Left forelimb (tissue), 1 donor: Measurements from ENCODE around the gene DISP2.

Experiments
- DNase-seq: peaks from one replicate; pipeline ENCODE4 v3.0.0-alpha.2; 2018; ENCODE audit warnings: low spot score

DISP2 gene

GRCh38 chr15:40357723-40358470 is at the start of gene DISP2:
Gene DISP2, plus strand, starts transcription at chr15:40358219. Its CDS starts 103 bp downstream, at chr15:40358322.
- DNase-seq = peak; percentile 97

DNA sequence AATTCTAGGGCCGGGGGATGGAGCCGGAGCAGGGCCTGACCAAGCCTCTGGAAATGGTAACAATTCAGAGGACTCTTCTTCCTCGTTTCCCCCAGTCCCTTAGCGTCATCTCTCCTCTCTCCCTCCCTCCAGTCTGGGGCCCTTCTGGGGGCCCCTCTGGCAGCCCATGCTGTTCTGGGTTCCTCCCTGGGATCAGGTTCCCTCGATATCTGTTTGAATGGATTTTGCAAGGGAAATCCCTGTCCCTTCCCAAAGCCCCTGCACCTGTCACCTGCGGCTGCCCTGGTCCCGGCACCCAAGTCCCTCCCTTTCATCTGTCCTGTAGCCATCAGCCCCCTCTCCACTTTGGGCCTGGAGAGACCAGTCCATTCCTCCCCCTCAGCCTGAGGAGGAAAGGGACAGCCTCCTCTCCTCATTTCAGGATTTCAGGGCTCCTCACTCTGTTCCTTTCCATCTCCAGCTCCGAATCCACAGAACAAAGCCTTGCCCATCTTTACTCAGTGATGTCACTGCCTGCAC is 48.6 kb upstream of the DISP2 start:
- DNase-seq = no peak

DNA sequence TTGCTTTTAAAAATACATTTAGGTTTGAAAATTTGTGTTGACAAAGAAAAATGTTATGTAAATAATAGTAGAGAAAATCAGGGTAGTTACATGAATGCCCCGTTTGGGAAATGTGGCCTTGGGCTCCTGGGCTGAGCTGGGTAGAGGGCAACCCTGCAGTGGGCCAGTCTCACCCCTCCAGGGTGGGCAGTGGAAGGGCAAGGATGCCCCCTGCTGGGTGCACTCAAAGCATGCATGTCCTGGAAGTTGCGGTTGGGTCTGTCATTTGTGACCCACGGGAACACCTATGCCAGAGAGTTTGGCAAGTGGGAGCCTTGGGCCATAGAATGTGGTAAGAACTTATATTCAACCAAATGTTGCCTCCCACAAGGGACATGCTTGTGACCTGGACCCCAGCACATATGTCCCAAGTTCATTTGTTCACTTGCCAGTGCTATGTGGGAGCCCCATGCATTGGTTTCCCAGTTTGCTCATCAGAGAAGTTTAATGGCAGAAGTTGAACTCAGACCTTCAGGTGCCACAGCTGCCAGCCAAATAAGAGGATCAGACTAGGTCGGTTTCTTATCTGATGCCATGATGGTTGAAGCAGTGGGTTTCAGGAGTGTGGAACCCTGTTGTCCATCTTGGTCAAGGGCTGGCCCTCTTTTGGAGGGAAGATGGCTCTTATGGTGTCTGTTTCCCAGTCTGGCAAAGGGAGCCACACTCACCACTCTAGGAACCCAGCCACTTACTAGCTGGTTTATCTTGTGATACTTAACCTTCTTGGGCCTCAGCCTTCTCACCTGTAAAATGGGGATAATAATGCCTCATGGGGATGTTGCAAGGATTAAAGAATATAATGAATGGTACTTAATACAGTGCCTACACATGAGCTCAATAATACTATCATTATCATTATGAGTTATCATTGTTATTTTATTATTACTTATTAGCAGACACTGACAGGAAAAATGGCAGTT is 47.7 kb upstream of the DISP2 start:
- no peak for DNase-seq

DNA sequence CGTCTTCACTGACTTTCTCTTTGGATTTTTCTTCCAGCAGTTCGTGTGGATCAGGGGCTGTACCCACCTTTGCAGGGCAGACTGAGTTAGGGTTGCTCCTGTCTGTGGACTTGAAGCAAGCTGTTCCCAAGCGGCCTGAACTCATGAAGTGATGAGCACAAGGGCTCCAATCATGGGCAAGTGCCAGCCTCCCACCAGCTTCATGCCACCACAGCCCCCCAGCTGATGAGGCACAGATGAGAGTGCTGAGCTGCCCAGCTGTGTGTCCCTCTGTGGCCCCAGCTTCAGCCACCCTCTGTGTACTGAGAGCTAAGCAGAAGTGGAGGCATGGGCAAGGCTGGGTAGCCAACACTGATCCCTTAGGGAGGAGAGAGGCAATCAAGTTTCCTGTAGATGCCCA is 47.0 kb upstream of the DISP2 start:
- DNase-seq = no peak

- DNase-seq = no peak
Observed at GRCh38 chr15:40312370-40313158, 45.5 kb upstream of the DISP2 start.

DNA sequence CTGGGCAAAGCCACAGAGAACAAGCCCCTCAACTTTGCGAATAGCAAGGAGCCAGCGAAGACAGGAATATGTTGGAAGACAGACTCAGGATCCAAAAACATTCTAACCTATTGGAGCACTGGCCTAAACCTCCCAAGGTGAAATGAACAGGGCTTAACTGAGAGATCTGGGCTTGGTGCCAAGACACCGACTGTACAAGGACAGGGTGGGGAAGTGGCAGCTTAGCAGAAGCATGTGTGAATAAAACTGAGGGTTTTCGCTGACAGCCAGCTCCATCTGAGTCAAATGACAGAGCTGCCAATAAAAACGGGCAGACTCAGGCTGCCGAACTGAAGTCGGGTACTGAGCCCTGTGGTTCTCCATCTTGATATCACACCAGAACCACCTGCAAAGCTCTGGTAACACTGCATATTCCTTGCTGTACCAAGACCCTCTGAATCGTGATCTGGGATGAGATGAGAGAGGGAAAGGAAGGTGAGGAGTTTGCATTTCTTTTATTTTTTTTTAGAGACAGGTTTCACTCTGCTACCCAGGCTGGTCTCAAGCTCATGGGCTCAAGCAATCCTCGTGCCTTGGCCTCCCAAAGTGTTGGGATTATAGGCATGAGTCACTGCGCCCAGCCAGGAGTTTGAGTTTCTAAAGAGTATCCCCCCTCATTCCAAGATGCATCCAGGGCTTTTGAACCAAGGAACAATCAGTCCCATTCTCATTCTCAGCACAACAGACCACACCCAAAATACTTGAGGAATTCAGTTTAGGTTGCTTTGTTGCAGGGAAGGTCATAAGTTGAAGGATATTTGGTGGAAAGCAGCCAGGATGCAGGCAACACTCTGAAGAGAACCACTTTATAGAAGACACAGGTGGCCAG is 44.3 kb upstream of the DISP2 start:
- DNase-seq = no peak

- DNase-seq = no peak
Observed at GRCh38 chr15:40314723-40315276, 43.2 kb upstream of the DISP2 start.

DNA sequence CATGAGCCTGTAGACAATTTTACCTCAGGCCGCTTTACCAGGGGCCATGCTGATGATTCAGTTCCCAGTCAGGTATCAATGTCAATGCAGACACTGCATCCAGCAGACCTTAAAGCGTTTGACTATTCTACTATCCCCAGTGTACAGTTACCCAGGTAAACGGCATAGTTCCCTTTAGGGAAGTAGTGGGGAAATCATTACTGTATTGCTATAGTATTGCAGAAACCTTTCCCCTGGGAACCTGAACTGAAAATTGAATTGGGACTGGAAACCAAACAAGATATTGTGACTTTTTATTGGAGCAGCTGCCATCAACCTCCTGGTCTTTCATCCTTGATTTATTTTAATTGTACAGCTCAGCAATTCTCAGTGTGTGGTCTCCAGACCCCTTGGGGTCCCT is 41.1 kb upstream of the DISP2 start:
- no peak for DNase-seq

DNA sequence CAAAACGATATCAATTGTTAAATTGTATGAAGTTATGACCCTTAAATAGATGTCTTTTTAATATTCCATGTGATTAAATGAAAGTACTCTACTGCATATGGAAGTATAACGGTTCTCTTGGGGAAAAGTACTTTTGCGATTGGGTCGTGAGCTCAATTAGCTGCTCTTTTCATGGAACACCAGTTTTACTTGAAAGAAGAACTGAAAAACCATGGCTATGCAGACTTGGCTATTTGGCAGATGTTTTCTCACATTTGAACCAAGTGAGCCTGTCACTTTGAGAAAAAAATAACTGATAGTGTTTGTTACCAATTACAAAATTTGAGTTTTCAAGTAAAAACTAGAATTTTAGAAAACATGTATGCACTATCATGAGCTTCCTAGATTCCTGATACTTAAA is 40.4 kb upstream of the DISP2 start:
- DNase-seq = no peak

GRCh38 chr15:40320409-40320808 is 37.6 kb upstream of the DISP2 start:
- no peak for DNase-seq

GRCh38 chr15:40320931-40321371 is 37.1 kb upstream of the DISP2 start:
- no peak for DNase-seq

DNA sequence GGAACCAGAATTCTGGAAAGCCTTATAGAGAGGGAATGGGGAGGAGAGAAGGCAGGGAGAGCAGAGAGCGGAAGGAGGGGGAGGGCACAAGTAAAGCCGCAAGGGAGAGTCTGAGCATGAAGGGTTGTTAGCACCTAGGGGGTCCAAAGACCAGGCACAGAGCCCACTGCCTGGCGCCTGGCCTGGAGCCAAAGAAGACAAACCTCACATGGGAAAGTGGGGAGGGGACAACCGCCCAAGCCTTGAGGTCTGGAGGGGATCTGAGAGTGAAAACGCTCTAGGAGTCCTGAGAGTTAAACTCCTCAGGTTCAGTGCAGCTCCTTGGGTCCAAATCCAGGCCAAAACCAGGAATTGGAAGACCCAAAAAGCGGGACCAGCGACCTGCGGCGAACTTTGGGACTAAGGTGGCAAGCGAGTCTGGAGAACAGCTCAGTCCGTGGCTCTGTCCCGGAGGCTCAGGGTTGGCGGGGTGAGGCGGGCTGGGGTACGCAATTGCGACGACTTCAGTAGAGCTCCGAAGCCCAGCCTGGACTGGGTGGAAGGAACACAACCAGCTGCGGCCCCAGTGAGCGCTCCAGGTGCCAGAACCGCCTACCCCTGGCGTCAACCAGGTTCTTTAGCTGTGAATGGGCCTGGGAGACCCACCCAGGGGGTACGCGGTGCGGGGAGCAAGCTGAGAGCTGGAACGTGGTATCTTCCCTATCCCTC is 35.3 kb upstream of the DISP2 start:
- DNase-seq = no peak

- DNase-seq = peak; percentile 93
Observed at GRCh38 chr15:40323239-40323952, 34.6 kb upstream of the DISP2 start, which contains the start of gene INAFM2. Gene INAFM2, plus strand, starts transcription at chr15:40323692. Its CDS starts 364 bp downstream, at chr15:40324056.

DNA sequence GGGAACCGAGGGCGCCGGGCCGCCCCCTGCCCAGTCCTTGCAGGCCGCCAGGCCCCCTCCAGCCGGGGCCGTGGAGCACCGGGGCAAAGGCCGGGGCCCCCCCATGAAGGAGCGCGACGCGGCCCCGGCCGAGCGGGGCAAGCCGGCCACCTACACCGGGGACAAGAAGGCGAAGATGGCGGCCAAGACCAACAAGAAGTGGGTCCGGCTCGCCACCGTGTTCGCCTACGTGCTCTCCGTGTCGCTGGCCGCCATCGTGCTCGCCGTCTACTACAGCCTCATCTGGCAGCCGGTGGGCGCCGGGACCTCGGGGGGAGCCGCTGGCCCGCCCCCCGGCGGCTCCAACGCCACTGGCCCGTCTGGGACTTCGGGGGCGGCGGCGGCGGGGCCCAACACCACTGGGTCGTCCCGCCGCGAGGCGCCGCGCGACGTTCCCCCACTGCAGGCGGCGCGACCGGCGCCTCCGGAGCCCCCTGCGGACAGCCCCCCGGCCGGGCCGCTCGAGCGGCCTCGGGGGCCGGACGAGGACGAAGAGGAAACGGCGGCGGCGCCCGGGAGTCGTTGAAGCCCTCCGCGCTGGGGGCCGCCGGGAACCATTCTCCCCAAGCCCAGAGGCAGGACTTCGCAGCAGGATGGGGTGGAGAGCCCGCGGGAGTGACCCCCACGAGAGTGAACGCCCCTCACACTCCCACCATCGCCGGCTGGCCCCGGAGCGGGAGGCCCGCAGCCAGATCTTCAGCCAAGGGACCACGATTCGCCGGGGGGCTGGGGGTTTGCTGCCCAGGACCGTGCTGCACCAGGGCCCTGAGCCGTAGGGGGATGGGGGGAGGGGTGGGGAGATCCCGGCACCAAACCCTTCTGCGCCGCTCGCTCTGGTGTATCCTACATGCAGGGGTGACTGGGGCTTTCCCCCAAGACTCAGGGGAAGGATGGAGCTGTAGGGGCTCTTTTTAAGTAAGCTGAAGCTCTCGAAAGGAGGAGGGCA is 33.8 kb upstream of the DISP2 start:
- DNase-seq = no peak

DNA sequence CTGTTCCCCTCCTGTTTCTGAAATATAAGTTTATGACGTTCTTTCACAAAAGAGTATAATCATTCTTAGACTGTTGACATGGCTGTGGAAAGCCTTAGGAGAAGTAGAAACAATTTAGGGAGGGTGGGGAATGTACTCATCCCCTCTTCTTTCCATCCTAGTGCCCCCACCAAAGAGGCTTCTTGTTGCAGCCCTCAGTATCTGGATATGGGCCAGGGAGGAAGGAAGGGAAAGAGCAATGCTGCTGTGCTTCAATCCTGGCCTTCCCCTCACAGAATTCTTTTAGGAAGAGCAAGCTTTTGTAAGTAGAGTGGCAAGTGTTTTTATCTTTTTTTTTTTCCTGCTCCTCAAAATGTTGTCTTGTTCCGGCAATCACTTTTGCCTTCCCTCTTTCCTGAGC is 32.8 kb upstream of the DISP2 start:
- DNase-seq = no peak

DNA sequence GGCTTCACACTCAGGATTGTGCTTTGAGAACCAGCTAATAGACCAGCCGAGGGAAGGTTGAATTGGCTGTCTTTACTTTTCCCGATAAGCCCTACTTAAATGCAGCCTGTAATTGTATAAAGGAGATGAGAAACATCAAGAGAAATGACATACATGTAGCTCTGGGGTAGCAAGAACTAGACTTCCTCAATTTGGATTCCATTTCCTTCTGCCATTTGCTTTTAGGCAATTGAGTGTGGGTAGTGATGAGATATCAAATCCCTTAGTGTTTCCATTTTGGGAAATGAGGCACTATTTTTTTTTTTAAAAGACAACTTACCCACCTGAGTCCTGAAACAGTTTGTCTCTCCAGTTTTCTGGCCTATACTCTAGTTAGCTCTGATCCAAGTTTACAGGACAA is 32.3 kb upstream of the DISP2 start:
- no peak for DNase-seq

GRCh38 chr15:40327457-40327856 is 30.6 kb upstream of the DISP2 start:
- no peak for DNase-seq

DNA sequence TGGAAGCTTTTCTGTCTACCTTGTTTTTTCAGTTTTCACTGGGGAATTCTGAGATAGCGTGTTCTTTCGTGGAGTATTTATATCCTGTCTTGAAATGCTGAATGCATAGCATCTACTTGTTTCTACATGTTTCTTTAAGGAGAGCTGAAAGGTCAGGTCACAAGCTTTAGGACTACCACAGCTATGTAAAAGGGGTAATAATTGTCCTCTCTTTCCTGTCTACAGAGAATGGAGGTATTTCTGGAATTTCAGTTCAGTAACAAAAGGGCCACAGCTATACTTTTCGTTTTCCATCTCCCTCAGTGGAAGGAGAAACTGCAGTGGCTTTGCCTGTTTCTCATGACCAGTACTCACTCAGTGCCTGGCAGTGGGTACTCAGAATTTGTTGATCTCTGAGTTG is 29.8 kb upstream of the DISP2 start:
- DNase-seq = no peak
